CD4-positive, alpha-beta T cell treated with Interleukin-15 for 1 hour (primary cell): Measurements from ENCODE around the gene ACCSL.

ENCODE experiments used
- DNase-seq: peaks from one replicate; pipeline ENCODE4 v3.0.0-alpha.2; 2020

Gene ACCSL

DNA sequence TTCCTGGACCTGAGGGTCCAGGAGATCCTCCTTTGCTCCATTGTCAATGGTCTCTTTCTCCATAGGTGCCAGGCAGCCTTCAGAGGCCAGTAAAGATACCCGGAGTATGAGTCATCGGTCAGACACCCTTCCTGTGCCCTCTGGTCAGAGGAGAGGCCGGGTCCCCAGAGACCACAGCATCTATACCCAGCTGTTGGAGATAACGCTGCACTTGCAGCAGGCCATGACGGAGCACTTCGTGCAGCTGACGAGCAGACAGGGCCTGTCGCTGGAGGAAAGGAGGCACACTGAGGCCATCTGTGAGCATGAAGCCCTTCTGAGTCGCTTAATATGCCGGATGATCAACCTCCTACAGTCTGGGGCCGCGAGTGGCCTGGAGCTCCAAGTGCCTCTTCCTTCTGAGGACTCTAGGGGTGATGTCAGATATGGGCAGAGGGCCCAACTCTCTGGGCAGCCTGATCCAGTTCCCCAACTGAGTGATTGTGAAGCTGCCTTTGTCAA is at the start of gene ACCSL:
Gene ACCSL (plus strand): TSS at position 51 of the 501 bp plus-strand sequence. CDS start 56 bp downstream, at position 107.
- no peak for DNase-seq

DNA sequence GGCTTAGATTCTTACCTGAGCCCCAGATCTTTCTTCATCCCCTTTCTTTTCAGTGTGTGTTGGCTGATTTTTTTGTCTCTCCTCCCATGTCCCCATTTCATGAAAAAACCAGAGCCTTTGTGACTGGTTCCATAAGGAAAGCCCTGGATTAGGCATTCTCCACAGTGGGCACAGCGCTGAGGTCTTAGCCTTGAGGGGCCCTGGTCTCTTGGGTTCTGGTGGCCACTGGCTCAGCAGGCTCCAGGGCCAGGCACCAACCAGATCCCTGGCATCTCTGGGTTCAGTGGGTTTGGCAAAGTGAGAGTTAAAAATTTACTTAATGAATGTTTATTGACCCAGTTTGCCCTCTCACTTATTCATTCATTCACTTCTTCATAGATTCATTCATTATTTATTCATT is 49.5 kb upstream of the ACCSL start:
- no peak for DNase-seq

- no peak for DNase-seq
Measured at GRCh38 chr11:44000731-44001130, 47.0 kb upstream of the ACCSL start.

DNA sequence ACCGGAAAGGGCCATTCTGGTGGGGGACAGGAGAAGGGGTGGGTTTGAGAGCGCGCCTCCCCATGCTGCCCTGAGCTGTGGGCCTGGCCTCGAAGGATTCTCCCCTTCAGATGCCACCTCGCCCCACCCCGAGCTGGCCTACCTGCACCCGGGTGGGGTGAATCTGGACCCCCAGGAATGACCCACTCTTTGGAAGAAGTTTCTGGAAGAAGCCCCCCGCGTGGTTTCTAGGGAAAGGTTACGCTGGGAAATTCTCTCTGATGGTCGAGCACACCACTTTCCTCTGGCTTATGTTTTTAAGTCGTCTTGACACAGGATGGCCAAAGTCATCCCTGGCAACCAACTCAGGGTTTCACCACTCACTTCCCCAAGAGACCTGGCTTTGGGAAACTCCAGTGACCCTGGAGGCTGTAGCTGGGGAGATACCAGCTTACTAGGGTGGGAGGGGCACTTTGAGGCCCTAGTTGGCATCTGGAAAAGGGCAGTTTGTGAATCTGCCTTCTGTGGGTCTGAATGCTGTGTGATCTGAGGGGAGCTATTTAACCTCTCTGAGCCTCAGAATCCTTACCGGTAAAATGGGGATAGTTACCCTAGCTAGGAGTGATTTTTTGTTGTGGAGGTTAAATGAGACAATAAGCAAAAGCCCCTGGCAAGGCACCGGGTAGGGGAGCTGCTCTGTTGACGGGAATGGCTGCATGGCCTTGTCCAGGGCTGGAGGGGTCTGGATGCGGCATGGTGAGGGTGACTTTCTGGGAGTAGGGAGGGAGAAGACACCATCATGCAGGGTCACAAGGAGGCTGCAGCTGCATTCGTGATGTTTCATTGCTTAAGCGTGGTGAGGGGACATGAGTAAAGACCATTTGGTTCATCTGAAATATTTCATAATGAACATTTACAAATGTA is 45.3 kb upstream of the ACCSL start:
- no peak for DNase-seq

DNA sequence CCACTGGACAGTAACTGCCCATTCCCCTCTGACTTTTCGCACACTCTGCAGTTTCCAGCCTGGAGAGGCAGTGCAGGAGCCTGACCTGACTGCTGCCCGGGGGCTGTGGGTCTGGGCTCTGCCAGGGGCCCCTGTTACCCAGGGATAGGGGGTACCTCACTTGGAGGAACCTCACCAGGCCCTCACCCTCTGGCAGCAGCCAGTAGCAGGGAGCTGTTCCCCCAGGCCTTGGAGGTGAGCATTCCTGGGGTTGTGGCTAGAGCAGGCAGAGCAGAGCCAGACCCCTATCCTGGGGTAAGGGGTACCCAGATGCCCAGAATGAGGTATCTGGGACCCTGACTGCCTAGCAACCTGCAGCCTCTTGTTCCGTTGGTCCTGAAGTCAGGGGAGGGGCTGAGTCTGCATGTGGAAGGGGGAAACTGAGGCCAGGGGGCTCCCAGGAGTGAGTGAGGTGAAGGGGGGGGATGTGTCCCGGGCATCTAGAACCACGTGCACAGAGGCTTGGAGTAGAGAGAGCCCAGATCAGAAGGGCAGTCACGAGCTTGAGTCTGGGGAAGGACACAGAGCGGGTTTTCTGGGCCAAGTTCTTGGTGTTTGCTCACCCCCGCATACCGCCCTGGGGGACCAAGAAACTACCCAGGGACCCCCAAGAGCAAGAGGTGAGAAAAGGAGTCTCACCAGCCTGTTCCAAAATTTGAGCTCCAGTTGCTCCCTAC is 43.9 kb upstream of the ACCSL start:
- no peak for DNase-seq

DNA sequence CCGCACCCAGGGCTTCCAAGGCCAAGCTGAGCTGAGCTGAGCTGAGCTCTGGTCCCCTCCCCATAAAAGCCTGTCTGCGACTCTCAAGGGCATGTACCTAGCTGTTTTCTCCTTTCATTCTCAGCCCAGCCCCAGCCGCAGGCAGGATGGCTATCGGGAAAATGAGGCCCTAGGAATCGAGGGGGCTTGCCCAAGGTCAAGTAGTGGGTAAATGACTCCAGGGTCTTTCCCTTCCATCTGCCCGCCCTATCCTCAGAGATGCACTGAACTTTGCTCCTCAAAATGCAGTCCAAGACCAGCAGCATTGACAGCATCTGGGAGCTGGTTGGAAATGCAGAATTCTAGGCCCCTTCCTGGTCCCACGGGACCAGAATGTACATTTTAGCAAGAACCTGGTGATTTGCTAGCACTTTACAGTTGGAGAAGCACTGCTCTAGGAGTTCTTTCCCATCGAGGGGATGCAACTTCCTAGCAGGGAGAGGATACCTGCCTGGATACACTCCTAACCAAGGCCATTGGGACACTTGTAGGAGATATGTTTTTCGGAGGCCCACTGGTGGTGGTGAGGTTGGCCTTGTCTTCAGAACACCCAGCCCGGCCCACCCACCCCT is 43.2 kb upstream of the ACCSL start:
- DNase-seq: no peak

DNA sequence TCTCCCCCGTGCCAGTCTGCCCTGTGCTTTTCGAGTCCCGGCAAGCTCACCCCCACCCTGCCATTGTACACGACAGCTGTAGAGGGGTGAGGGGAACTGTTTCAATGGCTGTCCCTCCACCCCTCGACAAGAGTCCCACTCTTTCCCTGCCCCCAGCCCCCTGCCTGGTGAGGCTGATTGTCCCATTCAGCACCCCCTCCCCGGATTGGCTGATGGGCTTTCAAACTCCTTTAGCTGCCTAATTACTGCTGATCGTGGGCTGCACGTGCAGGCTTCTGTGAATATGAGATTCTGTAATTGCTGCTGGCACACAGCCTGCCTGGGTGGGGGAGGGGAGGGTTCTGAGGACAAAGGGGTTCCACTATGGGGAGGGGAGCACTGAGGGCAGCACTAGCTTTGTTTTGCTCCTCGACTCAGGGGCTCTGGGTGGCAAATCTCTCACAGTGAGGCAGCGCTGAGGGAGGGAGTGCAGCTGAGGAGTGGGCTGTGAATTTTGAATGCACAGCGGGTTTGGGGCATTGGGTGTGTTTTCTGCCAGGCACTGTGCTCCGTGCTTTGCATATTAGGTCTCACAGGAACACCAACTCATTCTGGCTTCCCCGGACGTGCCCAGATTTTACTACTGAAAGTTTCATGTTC is 42.6 kb upstream of the ACCSL start:
- DNase-seq: no peak

DNA sequence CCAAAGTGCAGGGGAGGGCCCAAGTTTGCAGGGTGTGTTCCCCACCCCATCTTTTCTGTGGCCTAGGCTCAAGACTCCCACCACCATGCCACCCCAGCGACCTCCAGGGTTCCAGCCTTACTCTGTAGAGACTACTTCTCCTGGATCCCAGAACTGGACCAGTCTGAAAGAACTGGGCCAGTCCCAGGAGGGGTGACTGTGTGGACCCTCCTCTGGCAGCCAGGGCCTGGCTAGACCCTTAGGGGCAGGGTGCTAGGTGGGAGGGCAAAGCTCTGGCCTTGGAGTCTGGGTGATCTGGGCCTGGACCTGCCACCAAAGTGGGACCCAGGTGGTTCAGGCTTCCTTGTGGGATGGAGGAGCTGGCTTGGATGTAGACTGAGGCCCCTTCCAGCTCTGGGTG is 41.8 kb upstream of the ACCSL start:
- no peak for DNase-seq

DNA sequence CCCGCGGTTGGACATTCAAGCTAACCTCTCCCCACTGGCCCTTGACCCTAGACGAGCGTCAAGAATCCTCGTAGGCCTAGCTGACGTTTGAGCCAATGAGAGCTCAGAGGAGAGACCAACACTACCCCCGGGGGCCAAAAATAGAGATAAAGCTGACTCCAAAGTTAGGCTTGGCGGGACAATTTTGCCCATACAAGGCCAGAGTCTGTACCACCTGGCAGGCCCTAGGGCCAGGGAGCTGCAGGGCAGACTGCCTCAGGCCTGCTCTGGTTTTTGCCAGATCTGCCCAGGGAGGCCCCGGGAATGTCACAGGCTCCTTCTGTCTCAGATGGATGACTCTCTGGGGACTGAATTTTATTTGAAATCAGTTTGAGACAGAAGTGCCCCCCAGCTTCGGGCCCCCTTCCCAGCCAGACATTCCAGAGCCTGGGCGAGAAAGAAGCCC is 40.8 kb upstream of the ACCSL start:
- no peak for DNase-seq

GRCh38 chr11:44007481-44008087 is 40.2 kb upstream of the ACCSL start:
- DNase-seq: no peak

GRCh38 chr11:44008088-44008501 is 39.7 kb upstream of the ACCSL start:
- no peak for DNase-seq

DNA sequence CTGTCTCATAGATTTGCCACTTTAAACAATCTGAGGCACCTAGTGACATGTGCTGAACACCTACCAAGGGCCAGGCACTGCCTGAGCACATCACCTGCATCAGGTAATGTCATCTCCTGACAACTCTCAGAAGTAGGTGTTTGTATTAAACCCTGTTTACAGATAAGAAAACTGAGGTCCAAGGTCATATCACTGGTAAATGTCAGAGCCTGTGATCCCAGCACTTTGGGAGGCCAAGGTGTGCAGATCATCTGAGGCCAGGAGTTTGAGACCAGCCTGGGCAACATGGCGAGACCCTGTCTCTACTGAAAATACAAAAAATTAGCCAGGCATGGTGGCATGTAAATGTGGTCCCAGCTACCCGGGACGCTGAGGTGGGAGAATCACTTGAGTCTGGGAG is 39.1 kb upstream of the ACCSL start:
- DNase-seq: no peak

DNA sequence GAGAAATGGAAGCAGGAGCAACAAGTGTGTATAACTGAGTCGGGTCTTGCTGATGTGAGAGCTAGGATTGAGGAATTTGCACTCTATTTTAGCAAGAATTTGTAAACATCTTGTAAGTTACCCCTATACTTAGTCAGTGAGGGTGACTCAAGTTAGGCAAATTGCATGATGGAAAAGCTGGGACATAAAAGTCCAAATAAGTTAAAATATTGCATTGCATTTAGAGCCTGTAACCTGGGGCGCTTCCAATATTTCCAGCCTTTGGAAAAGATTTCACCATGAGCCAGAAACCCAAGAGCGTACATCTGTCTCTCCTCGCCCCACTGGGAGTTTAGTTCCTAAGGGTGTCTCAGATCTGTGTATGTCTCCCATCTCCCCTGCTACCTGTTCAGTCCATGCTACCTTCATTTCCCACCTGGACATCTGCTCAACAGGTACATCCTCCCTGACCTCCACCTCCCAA is 37.0 kb upstream of the ACCSL start:
- no peak for DNase-seq

DNA sequence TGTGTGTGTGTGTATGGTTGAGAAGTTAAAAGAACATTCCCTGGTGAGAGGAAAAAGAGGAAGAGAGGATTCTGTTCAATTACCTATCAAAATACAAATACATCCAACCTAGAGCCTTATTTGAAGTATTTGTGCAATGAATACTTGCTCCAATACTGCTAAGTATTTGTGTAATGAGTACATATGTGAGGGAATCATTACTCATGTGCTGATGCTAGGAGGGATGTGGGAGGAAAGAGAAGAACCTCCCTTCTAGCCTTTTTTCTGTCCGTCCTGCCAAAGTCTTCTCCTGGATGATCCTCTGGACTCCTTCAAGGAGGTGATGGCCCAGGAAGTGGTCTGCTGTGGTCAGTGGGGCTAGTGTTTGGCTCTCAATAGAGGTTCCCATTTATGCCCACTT is 36.0 kb upstream of the ACCSL start:
- no peak for DNase-seq

DNA sequence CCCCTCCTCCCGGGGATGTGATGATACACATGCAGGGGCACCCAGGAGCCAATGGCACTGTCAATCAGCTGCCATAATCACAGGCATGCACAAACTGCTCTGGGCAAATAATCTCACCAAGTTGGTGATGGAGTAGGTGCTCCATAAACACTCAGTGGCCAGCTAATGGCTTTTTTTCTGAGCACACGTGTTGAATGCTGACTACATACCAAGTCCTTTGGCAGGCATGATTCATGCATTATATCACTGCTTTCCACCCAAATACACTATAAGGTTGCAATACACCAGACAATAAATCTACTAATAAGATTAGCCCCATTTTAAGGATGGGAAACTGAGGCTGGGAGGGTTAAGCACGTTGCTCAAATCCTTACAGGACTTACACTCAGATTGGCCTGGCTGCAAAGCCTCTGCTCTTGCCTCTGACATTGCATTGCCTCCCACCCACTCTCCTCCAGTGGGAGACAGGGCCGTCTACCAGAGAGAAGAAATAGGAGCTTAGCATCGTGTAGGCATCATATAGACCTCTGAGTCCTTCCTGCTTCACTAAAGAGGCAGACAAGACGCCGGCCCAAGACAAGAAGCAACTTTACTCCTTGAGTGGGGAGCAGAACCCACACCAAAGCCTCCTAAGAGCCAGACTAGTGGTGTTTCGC is 32.7 kb upstream of the ACCSL start:
- DNase-seq: no peak

GRCh38 chr11:44015624-44016007 is 32.2 kb upstream of the ACCSL start:
- no peak for DNase-seq

DNA sequence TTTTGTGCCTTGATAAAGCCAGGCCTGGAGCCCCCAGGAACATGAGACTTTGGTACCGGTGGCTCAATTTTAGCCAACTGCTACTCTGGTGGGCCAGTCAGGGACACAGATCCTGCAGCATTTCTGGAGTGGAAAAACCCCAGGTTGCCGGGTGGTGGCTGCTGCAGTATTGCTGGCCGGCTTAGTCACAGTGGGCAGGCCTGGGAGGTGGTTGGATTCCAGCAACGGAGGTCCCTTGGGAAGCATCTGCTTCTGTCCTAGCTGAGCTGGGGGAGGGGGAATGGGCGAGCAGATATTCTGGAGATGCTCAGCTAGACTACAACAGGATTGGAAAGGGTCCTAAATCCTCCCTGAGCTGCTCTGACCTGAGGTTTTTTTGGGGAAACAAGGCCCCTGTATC is 31.6 kb upstream of the ACCSL start:
- no peak for DNase-seq

DNA sequence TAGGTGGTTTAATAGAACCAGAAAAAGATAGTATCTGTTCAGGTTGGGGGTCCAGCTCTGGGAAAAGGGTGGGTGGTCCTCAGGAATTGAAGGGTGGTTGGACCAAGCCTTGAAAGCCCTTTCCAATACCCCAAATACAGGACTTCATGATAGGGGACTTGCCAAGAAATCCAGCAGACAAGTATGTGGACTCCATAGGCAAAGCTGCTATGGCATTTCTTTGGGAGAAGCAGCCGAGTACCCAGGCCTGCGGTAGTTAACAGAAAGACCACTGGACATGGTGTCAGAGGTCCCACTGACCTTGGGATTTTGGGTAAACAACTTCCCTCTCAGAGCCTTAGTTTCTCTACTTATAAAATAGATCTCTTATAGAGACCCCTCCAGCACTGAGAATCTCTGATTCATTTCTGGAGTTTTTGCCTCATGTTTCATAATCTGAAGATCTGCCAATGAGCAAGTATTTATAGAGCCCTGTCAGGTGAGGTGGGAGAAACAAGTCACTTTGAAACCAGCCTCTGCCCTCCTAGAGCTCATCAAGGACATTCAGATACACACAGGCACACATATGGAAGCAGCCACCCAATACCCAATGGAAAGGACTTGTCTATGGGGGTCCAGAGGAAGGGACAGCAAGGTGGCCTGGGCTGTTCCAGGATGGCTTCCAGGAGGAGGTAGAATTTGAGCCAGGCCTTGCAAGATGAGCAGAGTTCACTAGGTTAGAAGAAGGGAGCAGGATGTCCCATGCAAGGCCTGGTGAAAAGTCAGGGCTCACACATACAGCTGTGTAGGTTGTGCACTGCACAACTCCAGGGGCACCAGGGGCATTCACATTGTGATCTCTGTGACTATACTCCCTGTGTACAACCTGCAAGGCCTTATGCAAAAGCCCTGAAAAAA is 31.0 kb upstream of the ACCSL start:
- no peak for DNase-seq

GRCh38 chr11:44017443-44018126 is 30.2 kb upstream of the ACCSL start:
- DNase-seq: no peak

- DNase-seq: no peak
Measured at GRCh38 chr11:44018127-44018521, 29.7 kb upstream of the ACCSL start.
